Midbrain (tissue), 1 donor: ENCODE measurements around the gene ZBTB49.
A peak's percentile ranks its signal among the peaks of the same experiment; 100 is the strongest.
"Not testable (repeated sequence)": the region's sequence is repeated elsewhere in the genome, so short reads cannot be mapped to it uniquely, and the experiment has no call there.

Experiments
- DNase-seq: peaks from one replicate; lab custom pipeline; 2025; lab: John Stamatoyannopoulos, UW

ZBTB49 gene, protein sequence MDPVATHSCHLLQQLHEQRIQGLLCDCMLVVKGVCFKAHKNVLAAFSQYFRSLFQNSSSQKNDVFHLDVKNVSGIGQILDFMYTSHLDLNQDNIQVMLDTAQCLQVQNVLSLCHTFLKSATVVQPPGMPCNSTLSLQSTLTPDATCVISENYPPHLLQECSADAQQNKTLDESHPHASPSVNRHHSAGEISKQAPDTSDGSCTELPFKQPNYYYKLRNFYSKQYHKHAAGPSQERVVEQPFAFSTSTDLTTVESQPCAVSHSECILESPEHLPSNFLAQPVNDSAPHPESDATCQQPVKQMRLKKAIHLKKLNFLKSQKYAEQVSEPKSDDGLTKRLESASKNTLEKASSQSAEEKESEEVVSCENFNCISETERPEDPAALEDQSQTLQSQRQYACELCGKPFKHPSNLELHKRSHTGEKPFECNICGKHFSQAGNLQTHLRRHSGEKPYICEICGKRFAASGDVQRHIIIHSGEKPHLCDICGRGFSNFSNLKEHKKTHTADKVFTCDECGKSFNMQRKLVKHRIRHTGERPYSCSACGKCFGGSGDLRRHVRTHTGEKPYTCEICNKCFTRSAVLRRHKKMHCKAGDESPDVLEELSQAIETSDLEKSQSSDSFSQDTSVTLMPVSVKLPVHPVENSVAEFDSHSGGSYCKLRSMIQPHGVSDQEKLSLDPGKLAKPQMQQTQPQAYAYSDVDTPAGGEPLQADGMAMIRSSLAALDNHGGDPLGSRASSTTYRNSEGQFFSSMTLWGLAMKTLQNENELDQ

DNA sequence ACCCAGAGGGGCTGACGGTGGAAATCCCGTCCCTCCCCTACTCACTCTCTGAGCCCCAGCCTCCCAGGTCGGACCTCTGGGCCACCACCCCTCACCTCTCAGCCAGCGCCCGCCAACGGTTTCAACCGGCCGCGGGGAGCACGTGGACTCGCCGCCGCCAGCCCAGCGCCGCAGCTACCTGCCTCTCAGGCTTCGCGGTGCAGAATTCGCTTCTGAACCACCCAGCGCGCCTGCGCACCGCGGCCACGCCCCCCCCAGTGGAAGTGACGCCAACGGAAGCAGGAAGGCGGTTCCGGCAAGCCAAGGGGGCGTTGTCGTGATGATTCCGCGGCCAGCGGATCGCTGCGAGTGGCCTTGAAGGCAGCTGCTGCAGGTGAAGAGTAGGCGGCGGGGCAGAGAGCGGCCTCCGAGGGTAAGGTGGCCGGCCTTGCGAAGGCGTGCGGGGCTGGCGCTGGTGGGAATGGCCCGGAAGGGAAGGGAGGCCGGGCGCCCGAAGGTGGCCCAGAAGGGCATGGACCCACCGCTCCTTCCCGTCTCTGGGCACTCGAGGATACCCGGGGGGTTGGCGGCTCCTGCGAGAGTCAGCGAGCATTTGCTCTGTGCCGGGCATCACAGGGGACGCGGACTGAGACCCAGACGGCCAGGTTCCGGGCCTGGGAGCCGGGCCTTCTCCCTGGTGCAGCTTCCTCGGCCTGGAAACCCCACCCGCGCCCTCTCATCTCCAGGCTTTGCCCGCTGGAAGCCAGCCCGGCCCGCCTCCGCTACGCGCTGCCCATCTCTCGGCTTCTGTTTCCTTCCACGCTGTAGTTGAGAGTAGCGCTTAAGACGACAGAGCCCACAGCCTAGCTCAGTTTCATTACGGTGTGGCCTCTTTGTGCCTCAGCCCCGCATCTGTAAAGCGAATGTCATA is at the start of gene ZBTB49, which contains the start of gene LYAR:
Gene ZBTB49 (plus strand): TSS at position 311 of the 910 bp plus-strand sequence. CDS start 9,695 bp downstream, outside the sequence.
Gene LYAR (minus strand): TSS at position 214 of the 910 bp plus-strand sequence. CDS start 6,412 bp downstream, outside the sequence.
- peak; percentile 92 for DNase-seq

DNA sequence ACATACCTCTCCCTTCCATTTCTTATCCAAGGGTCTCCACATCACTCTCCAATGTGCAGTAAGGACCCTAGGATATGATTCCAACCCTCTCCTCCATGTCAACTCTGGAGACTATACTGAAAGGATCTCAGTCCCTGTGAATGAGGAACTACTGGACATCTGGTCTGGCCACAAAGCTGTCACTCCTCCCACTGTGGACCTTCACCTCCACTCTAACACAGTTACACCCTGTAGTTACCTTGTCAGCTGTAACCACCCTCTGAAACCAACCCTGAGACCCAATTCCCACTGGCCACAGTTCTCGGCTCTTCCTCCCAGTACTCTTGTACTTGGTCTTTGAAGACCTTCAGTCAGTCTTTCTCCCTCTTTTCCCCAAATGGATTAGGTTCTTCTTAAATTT is 44.9 kb upstream of the ZBTB49 start:
- DNase-seq: no peak

DNA sequence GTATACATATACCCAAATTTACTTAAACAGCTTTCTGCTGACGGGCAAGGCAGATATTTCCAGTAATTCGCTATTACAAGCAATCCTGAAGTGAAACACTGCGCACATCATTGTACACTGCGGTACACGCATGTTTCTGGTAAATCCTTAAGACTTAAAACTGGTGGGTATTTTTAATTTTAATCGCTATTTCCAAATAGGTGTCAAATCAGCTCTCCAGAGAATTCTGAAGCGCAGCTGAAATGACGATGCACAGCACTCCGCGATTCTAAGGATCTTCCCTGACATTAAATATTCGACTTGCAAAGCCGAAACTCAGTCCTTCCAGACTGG is 42.4 kb upstream of the ZBTB49 start:
- peak; percentile 64 for DNase-seq

DNA sequence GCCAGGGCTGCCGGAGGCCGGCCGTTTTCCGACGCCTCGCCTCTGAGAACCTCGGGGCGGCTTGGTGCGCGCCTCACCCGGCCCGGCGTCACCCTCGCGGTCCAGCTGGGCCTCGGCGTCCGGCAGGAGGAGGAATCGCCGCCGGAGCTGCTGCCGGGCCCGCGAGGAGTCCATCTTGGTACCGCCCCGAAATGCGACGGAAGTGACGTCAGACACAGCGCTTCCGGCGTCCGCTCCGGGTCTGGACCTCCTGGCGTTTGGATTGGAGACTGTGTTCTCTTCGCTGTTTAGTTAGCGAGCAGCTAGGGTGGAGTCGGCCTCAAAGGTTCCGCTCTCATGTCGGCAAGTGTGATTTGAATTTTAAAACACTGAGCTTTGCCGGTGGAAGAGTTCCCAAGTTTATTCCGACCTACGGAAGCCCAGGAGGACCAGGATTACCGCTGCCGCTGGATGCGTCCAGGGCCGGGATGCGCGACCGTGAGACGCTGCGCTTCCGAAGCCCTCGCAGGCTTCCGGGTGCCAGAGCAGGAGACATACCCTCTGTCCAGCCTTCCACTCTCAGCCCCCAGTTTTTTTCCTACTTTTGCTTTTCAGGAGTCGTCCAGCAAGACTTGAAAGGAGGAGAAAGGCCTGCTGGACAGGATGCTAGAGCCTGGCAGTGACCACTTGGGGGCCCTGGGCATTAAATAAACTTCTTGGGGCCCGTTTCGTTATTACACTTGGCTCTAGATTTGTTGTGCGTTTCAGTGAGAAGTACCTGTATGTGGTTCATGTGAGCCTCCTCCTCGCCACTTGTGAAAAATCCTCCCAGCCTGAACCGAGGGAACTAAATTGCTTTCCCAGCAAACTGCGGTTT is 41.8 kb upstream of the ZBTB49 start, which contains the start of gene TMEM128:
Gene TMEM128 (minus strand): TSS at position 195 of the 856 bp plus-strand sequence. CDS start 21 bp downstream, at position 174.
- peak; percentile 97 for DNase-seq

DNA sequence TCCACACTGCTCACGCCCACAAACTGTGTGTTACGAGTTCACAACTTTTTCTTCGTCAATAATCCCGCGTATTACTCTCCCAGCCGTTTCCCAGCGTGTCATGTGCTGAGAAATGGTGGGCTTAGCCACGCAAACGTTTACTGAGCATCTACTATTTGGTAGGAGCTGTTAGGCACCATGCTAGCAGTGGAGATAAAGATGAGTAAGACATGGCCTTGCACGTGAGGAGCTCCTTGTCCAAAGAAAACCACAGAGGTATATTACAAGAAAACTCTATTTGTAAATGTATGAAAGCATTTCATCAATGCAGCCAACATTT is 41.2 kb upstream of the ZBTB49 start:
- DNase-seq: no peak

DNA sequence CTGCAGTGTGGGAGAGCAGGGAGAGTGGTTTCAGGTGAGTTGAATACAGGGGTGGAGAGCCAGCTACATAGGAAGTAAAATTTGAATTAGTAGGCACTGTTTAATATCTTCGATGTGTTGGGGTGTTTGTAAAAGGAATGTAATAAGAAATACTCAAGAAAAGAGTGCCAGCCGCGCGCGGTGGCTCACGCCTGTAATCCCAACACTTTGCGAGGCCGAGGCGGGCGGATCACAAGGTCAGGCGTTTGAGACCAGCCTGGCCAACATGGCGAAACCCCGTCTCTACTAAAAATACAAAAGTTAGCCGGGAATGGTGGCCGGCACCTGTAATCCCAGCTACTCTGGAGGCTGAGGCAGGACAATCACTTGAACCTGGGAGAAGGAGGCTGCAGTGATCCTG is 40.7 kb upstream of the ZBTB49 start:
- DNase-seq: not testable (repeated sequence)

DNA sequence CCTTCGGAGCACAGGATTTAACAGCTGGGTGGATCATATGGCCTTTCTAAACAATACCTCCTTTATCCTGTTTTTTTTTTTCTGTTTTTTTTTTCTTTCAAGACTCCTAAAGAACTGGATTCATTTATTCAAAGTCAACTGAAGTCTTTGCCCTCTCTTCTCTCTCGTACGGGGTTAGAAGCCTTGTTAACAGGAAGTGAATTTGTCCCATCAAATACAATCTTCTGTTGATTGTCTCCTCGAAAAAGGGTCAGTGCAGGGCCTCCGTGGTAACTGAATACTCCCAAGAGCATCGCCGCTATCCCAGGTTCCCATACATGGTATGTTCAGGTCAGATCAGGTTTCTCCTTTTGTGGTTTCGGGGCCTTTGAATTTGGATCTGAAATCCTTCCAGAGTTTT is 40.2 kb upstream of the ZBTB49 start:
- DNase-seq: no peak

DNA sequence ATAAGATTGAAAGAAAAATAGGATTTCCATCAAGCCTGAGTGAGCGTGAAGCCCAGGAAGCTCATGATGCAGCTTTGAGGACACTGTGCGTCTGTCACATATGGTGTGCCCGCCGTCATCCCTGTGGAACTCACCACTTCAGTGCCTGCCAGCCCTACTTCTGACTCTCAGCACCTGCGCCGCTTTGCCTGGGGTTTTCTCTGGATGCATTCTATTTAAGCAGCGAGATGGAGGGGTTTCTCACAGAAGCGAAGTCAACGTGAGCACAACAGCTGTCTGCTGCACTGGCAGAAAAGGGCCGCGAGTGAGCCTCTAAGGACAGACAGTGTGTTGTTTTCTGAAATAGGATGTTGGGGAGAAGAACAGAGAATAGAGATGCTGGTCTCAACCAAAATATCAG is 35.9 kb upstream of the ZBTB49 start:
- DNase-seq: no peak

DNA sequence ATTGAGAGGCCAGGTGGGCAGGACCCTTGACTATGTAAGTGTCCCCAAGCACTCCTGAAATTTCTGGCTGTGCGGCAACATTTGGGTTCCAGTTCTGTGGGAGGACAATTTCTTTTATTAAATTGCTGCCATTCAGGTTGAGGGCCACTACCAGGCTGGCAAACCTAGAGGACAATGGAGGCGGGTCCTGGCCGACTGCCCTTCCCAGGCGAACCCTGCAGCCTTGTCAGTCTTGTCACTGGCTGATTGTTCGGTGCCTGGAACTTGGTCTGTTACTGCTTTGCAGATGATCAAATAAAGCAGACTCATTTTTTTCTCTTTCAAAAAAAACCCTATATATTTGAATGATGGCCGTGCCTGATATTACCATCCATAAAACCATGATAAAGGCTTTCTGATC is 35.4 kb upstream of the ZBTB49 start:
- peak; percentile 85 for DNase-seq

DNA sequence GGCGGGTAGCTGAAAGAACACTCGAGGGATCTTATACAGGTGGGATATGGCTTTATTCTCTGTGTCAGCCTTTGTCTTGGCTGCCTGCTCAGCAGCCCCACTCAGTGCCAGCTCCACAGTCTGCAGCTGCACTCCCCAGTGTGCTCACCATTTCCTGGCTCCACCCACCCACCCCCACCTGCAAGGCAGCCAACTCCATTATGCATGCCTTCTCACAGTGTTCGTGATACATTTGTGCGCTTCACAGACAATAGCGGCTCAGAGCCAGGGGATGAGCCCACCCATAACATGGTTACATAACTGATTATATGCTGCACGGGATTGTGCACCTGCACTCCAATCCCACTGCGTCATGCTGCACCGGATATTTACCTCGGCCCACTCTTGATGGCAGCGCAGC is 33.3 kb upstream of the ZBTB49 start:
- no peak for DNase-seq

DNA sequence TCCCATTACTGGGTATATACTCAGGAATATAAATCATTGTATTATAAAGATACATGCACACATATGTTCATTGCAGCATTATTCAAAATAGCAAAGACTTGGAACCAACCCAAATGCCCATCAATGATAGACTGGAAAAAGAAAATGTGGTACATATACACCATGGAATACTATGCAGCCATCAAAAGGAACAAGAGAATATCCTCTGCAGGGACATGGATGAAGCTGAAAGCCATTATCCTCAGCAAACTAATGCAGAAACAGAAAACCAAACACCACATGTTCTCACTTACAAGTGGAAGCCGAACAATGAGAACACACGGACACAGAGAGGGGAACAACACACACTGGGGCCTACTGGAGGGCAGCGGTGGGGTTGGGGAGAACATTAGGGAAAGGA is 32.3 kb upstream of the ZBTB49 start:
- not testable (repeated sequence) for DNase-seq

DNA sequence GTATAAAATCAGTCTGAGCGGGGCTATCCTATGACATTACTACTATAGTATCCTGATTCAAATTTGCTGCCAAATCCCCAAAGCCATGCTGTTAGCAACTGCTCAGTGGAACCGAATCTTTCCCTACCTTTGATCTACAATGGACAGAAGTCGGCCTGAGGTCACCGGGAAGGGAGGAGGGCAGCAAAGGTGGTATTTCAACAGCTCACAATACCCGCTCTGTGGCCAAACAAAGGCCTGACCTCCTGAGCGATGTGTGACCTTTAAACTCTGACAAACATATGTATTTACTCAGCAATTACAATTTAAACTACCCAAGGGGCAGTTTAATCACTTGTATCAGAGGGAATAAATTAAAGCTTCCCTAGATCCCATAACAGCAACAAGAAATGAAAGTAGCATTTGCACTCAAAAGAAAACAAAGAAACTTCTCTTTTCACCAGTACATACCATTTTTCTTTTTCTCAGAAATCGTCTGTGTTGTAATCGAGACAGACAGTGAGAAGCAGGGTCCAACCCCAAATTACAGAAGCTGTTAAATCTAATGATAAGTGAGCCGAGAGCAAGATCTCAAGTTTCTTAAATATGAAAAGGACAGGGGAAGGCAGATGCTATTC is 30.5 kb upstream of the ZBTB49 start:
- DNase-seq: no peak

DNA sequence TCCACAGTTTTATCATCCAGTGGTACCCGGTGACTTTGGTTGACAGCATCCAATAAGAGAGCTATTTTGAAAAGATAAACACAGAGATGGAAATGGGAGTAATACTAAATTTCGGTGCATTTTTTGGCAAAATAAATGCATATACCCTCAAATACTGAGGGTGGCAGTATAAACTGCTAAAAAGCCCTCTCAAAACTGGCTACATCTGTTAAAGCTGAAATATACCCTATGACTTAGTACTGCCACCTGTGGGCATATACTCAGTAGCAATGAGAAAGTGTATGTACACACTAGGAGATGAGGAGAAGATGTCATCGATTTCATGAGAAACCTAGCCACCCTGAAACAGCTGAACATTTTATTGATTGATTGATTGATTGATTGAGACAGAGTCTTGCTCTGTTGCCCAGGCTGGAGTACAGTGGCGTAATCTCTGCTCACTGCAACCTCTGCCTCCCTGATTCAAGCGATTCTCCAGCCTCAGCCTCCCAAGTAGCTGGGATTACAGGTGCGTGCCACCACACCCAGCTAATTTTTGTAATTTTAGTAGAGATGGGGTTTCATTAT is 29.8 kb upstream of the ZBTB49 start:
- no peak for DNase-seq

DNA sequence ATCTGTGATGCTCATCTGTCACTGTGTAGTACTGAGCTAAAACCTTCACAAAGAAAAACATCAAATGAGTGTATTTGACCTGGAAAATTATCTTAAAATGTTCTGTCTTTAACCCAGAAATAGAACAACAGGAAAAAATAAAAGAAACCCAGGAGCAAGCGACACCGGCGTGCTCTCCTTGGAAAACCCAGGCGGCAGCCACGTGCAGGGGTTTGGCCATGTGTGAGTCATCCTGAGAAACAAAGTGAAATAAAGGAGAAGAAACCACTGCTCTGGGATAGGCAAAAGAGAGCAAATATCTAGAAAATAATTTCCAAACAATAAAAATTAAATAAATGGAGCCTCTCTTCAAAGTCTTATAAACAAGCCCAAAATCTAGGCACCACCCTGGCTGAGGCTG is 22.1 kb upstream of the ZBTB49 start:
- DNase-seq: no peak

DNA sequence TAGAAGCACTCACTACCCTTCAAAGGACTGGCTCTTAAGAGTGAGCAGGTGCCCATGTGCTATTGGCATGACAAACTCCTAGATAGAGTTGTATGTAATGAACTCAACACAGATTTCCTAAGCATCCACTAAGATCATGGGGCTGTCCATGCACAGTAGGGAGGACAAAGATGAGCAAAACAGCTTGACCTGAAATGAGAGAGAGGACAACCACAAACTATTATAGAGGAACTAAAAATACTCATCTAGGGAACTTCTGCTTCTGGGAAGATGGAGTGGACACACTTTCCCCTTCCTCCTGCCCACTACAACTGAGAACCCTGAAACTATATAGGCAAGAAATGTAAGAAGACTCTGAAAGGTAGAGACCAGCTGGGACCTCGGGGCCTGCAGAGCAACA is 21.3 kb upstream of the ZBTB49 start:
- no peak for DNase-seq

DNA sequence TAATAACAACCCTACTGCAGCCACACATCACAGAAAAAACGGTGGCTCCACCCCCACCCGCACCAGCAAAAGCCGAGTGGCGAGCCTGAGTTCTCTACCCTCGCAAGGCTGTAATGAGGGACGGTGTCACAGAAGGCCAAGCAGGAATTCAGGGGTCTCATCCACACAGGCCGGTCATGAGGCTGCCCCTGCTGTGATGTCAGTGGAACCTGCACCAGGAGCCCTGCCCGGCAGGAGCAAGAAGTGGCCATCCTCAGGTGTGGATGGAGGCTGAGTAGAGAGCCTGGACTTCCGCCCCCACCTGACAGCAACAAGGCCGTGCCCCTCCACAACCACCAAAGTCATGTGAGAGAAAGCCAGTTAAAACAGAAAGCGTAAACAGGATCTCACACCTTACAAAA is 20.7 kb upstream of the ZBTB49 start:
- DNase-seq: no peak

DNA sequence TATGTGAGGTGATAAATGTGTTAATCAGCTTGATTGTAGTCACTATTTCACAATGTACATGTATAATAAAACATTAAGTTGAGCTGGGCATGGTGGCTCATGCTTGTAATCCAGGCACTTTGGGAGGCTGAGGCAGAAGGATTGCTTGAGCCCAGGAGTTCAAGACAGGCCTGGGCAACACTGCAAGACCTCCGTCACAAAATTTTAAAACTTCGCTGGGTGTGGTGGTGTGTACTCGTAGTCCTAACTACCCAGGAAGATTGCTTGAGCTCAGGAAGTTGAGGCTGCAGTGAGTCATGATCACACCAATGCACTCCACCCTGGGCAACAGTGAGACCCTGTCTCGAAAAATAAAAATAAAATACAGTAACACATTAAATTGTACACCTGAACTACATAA is 20.2 kb upstream of the ZBTB49 start:
- DNase-seq: no peak

DNA sequence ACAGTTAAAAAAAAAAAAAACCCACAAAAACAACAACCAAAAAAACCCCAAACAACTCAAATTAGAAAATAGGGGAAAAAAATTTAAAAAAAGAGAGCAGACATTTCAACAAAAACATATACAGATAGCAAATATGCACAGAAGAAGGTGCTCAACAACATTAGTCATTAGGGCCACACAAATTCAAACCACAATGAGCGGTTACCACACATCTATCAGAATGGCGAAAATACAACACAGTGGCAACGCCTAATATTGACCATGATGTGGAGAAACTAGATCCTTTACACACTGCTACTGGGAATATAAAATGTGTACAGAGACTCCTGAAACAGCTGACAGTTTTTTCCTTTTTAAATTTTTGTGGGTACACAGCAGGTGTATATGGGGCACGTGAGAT is 19.5 kb upstream of the ZBTB49 start:
- no peak for DNase-seq

DNA sequence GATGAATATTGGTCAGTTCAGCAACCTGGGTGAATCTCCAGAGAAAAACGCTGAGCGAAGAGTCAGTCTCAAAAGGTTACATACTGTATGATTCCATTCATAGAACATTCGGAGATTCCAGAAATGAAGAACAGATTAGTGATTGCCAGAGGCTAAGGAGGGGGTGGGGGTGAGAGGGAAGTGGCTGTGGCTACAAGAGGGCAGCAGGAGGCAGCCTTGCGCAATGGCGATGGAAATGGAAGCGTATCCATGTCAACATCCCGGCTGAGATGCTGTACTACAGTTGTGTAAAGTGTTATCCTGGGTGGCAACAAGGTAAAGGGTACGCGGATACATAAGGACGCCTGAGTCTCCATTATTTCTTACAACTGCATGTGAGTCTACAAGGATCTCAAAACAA is 18.1 kb upstream of the ZBTB49 start:
- no peak for DNase-seq

DNA sequence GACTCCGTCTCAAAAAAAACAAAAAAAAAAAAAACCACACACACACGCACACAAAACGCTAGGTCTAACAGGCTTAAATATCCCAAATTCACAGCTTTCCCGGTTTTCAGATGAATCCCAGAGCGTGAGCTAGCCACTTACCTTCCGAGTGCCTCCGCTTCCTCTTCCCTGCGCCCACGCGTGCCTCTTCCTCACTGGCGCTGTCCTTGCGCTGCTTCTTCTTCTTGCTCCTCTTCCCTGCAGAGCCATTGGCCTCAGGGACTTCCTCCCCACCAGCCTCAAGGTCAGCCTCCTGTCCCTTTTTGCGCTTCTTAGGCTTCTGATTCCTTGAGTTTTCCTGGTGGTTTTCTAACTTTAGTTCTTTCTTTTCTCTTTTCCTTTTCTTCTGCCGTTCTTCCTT is 15.8 kb upstream of the ZBTB49 start:
- no peak for DNase-seq

DNA sequence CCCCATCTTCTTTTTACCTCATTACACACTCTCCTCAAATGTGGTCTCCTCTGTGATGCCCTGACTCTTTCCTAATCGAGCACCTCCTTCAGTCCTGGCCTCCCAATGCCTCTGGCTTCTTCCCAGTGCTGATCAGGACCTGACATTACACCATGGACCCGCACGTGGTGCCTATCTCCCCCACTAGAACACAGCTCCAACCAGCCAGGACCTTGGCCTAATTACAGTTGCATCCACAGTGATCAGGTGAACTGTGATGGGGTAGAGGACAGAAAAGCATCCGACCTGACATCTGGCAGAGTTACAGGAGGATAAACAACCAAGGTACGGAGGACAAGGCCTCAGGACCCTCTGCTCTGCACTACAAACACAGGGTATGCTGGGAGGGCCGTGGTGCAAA is 12.5 kb upstream of the ZBTB49 start:
- no peak for DNase-seq
